GM12878 (cell line): ENCODE data around the gene ZCCHC13. TPM values are rescaled to one million over a fixed set of nuclear protein-coding genes. Genes with fewer than 3 reads are reported as not detected.

Source experiments
- ATAC-seq: fragments of 200-7000 bp; cut with Tn5 transposase; 3 replicates; pipeline ENCODE4 v1.9.1; 2020; ENCODE audit warnings: mild to moderate bottlenecking, moderate library complexity
- BruUV-seq: library from RNA; stranded (reverse); fragments of 400-500 nt; replicated peaks from 2 replicates; lab custom pipeline; 2021; lab: Mats Ljungman, UMichigan
- CTCF ChIA-PET: fragments of 300-600 bp; sonication (Branson Sonifier 250); formaldehyde crosslinking; extraction: SDS; loops from one replicate; lab custom pipeline; 2021; ENCODE audit warnings: inconsistent platforms; lab: Yijun Ruan, JAX
- POLR2A ChIA-PET: fragments of 350-600 bp; formaldehyde crosslinking; extraction: SDS; loops from one replicate; lab custom pipeline; 2021; ENCODE audit warnings: inconsistent platforms; lab: Charles Lee
- RAD21 ChIA-PET: fragments of 300-600 bp; sonication (Branson Sonifier 250); formaldehyde crosslinking; loops from one replicate; lab custom pipeline; 2023; ENCODE audit warnings: antibody characterized with exemption; ENCODE audit not compliant: unreplicated experiment; lab: Charles Lee
- SMC1A ChIA-PET: fragments of 300-600 bp; sonication (Branson Sonifier 250); formaldehyde crosslinking; loops from one replicate; lab custom pipeline; 2023; ENCODE audit not compliant: unreplicated experiment, uncharacterized antibody; lab: Charles Lee
- DNase-seq: peaks from one replicate; pipeline ENCODE4 v3.0.0-alpha.2; 2011; ENCODE audit warnings: low read depth, low spot score
- FAIRE-seq: peaks from 3 replicates; lab custom pipeline; 2011; peaks lifted over from hg19 to GRCh38; lab: Jason Lieb, UNC
- H2AFZ ChIP-seq: 2 replicates; pipeline ENCODE4 v1.6.0; 2011; ENCODE audit warnings: low read depth, low read length, control low read depth; ENCODE audit not compliant: control insufficient read depth
- H3K27ac ChIP-seq: 2 replicates; pipeline ENCODE4 v1.5.1; 2011; ENCODE audit warnings: control low read depth; ENCODE audit not compliant: control insufficient read depth, insufficient read depth
- H3K27me3 ChIP-seq, 2 experiments: replicated peaks in 1 of 2; 2 replicates each; pipeline versions ENCODE4 v1.6.0 to v1.6.1; 2011; ENCODE audit warnings: low read length in 1 of 2; ENCODE audit not compliant: control insufficient read depth in 2 of 2, insufficient read depth in 2 of 2
- H3K36me3 ChIP-seq, 2 experiments: 2 replicates each; pipeline ENCODE4 v1.5.1; 2011; ENCODE audit warnings: low read length in 1 of 2; ENCODE audit not compliant: control insufficient read depth in 2 of 2, insufficient read depth in 2 of 2
- H3K4me1 ChIP-seq: 2 replicates; pipeline ENCODE4 v1.6.1; 2011; ENCODE audit warnings: mild to moderate bottlenecking, low read length, moderate library complexity, mixed read lengths; ENCODE audit not compliant: control insufficient read depth, insufficient read depth
- H3K4me2 ChIP-seq: 2 replicates; pipeline ENCODE4 v1.6.0; 2011; ENCODE audit warnings: control low read depth; ENCODE audit not compliant: control insufficient read depth, insufficient read depth
- H3K4me3 ChIP-seq: fragments of 200-600 bp; sonication (generic); 2 replicates; pipeline ENCODE4 v1.5.1; 2016
- H3K79me2 ChIP-seq: 2 replicates; pipeline ENCODE4 v1.6.0; 2011; ENCODE audit warnings: low read length; ENCODE audit not compliant: control insufficient read depth, insufficient read depth
- H3K9ac ChIP-seq: 2 replicates; pipeline ENCODE4 v1.8.0; 2011; ENCODE audit warnings: low read length, control low read depth, mixed read lengths; ENCODE audit not compliant: control insufficient read depth, insufficient read depth
- H3K9me3 ChIP-seq: replicated peaks from 3 replicates; pipeline ENCODE4 v1.5.1; 2011; ENCODE audit warnings: mild to moderate bottlenecking, low read length; ENCODE audit not compliant: control insufficient read depth, insufficient read depth
- H4K20me1 ChIP-seq: 2 replicates; pipeline ENCODE4 v1.6.0; 2011; ENCODE audit not compliant: control insufficient read depth, insufficient read depth
- ASH2L ChIP-seq: fragments of 300-600, 200-600 bp; sonication (generic); IDR thresholded peaks from 2 replicates; pipeline ENCODE4 v1.6.1; 2017; ENCODE audit warnings: low read depth, mild to moderate bottlenecking, borderline replicate concordance
- CHD1 ChIP-seq: IDR thresholded peaks from 2 replicates; pipeline ENCODE4 v1.6.1; 2012; ENCODE audit warnings: low read depth, low read length, improper control_type of control experiment
- CREM ChIP-seq: IDR thresholded peaks from 2 replicates; pipeline ENCODE4 v1.6.1; 2014; ENCODE audit warnings: antibody characterized with exemption, low read depth
- FOS ChIP-seq: IDR thresholded peaks from 3 replicates; pipeline ENCODE4 v1.6.1; 2011; ENCODE audit warnings: borderline replicate concordance; ENCODE audit not compliant: insufficient read length; ENCODE audit errors: extremely low read depth
- LARP7 ChIP-seq: fragments of 450-650 bp; IDR thresholded peaks from 2 replicates; pipeline ENCODE4 v1.6.1; 2017; ENCODE audit warnings: mild to moderate bottlenecking
- MEF2A ChIP-seq: IDR thresholded peaks from 2 replicates; pipeline ENCODE4 v1.6.1; 2011; ENCODE audit warnings: low read depth, mild to moderate bottlenecking, low read length, moderate library complexity; ENCODE audit not compliant: insufficient read depth
- NR2C1 ChIP-seq: fragments of 450-650 bp; IDR thresholded peaks from 2 replicates; pipeline ENCODE4 v1.6.1; 2017; ENCODE audit warnings: antibody characterized with exemption, mild to moderate bottlenecking, moderate library complexity
- RUNX3 ChIP-seq: IDR thresholded peaks from 2 replicates; pipeline ENCODE4 v1.6.1; 2012; ENCODE audit warnings: low read length, inconsistent platforms
- SREBF1 ChIP-seq: IDR thresholded peaks from 2 replicates; pipeline ENCODE4 v1.6.1; 2012; ENCODE audit warnings: mild to moderate bottlenecking, low read length
- STAT1 ChIP-seq: fragments of 450-650 bp; conservative IDR thresholded peaks from 2 replicates; pipeline ENCODE4 v1.6.1; 2014; ENCODE audit warnings: antibody characterized with exemption, mild to moderate bottlenecking
- TAF1 ChIP-seq: IDR thresholded peaks from 2 replicates; pipeline ENCODE4 v1.6.1; 2011; ENCODE audit warnings: mild to moderate bottlenecking, low read depth, low read length, borderline replicate concordance
- YBX1 ChIP-seq: fragments of 450-650 bp; IDR thresholded peaks from 2 replicates; pipeline ENCODE4 v1.6.1; 2016; ENCODE audit warnings: antibody characterized with exemption
- WGBS: methylation state at CpG from one replicate; pipeline ENCODE4 v1.1.6; 2016; ENCODE audit warnings: low lambda C conversion rate; ENCODE audit not compliant: insufficient replicate concordance, insufficient coverage; ENCODE audit errors: missing lambda C conversion rate; 5-methylcytosine and 5-hydroxymethylcytosine counted together
- in situ Hi-C: fragments of 300-500 bp; cut with MboI; formaldehyde crosslinking; loops from 9 replicates; pipeline ENCODE4 v1.14.3; 2018; ENCODE audit warnings: mixed read lengths
- intact Hi-C: fragments of 100-400 bp; cut with micrococcal nuclease; formaldehyde crosslinking; loops from one replicate; pipeline ENCODE4 v1.14.2; 2022; ENCODE audit not compliant: unreplicated experiment
- polyA plus RNA-seq, 11 experiments: library from polyadenylated mRNA; depleted of rRNA in 4 of 11; unstranded in 6 of 11; stranded (reverse) in 5 of 11; fragments of >200 nt; fragmentation: Nextera tagmentation in 4 of 11; fragmentation: Illumina TruSeq in 1 of 11; extraction: Ambion mirVana in 4 of 11; extraction: Trizol in 1 of 11; gene quantifications; 1 replicate in 1 of 11; 2 replicates in 10 of 11; pipeline versions ENCODE4 v1.2.1 to v1.2.3, GENCODE V29; 2011 to 2016; ENCODE audit warnings: inconsistent platforms in 2 of 11, missing spikeins in 2 of 11, low read depth in 1 of 11
- total RNA-seq, 4 experiments: library from RNA; depleted of rRNA in 3 of 4; stranded (reverse); fragments of >200 nt in 3 of 4; fragmentation: Illumina TruSeq in 1 of 4; extraction: Trizol in 1 of 4; gene quantifications; 2 replicates each; pipeline versions ENCODE4 v1.2.1 to v1.2.3, GENCODE V29; 2013 to 2021

The ZCCHC13 gene
- total and polyA plus RNA-seq, 10 of the 15 experiments (the other 5 are each of a cell fraction or from before 2014, with no cell fraction given) = not detected

GRCh38 chrX:74280759-74281158 is 23.2 kb upstream of the ZCCHC13 start (continued):
- no peak for TF ChIP-seq SREBF1
- no peak for TF ChIP-seq MEF2A
- TF ChIP-seq CHD1 = no peak
- TF ChIP-seq YBX1 = no peak

DNA sequence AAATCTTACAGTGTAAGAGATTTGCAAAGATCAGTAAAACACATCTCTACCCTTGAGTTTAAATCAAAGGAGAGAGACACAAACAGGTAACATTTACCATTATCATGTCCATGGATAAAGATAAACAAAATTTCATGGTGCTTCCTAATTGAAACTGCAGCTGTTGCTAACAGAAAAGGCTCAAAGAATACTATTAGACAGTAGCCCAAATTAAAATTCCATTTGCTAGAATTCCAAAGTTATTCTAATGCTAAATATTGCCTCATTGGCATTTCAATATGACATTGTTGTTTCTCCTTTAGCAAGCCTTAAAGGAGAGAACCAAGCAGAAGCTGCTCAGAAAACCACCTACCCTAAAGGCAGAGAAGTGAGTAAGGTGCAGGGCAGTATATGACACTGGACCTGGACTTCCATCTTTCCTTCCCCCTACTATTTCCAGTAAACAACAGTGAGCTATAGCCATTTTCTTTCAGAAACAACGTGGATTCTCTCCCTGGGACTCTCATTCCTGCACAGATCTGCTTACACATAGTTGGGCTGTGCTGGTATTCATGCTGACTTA is 19.5 kb upstream of the ZCCHC13 start:
- ChIA-PET POLR2A (interaction anchor here (0.6 kb wide), 1 partner anchor 135 kb away, joined by 3 read pairs; no protein-coding TSS in a partner anchor), CTCF (interaction anchor here (1.2 kb wide), 1 partner anchor 16 kb away, joined by 3 read pairs; no protein-coding TSS in a partner anchor), SMC1A (no interaction called here), RAD21 (no interaction called here)
- peaks cover 0 to 9% of the 10 kb centered on the region in 2 experiments; a peak in 2 of 4 replicates for H3K36me3 ChIP-seq
- no TSS peak for BruUV-seq
- H2AFZ ChIP-seq = no peak overlapping the region
- H3K4me2 ChIP-seq = no peak overlapping the region
- ATAC-seq (no peak), FAIRE-seq (no peak), DNase-seq (no peak)
- peaks cover 34% of the 10 kb centered on the region for H3K79me2 ChIP-seq
- in situ Hi-C loops (no loop called here), intact Hi-C loops (no loop called here)
- peaks cover 3% of the 10 kb centered on the region; the same call in 1 of the 2 replicates for H4K20me1 ChIP-seq
- H3K4me1 ChIP-seq = no peaks in the 10 kb centered on the region; the same call in 1 of the 2 replicates
- TF ChIP-seq ASH2L = no peak
- TF ChIP-seq LARP7 = no peak
- no peak for TF ChIP-seq CHD1
- no peak for TF ChIP-seq NR2C1
- no peak for TF ChIP-seq STAT1
- no peak for TF ChIP-seq FOS
- TF ChIP-seq TAF1 = no peak
- TF ChIP-seq RUNX3 = no peak
- TF ChIP-seq CREM = no peak
- no peaks in the 10 kb centered on the region for H3K27me3 ChIP-seq
- H3K27ac ChIP-seq = no peak overlapping the region
- 50% methylated on average over 1 of the region's 1 CpG for WGBS
- H3K9ac ChIP-seq = no peak overlapping the region
- H3K9me3 ChIP-seq = no peaks in the 10 kb centered on the region
- H3K4me3 ChIP-seq = no peak overlapping the region
